HG03354 (cell line): Measurements from ENCODE around the gene AHRR.
"Not testable (repeated sequence)": the region's sequence is repeated elsewhere in the genome, so short reads cannot be mapped to it uniquely, and the experiment has no call there.

ENCODE experiments used
- ATAC-seq: cut with Tn5 transposase; IDR thresholded peaks from one replicate; pipeline ENCODE4 v1.9.1; 2021; ENCODE audit warnings: mild to moderate bottlenecking; ENCODE audit not compliant: unreplicated experiment, poor library complexity, severe bottlenecking

The AHRR gene

DNA sequence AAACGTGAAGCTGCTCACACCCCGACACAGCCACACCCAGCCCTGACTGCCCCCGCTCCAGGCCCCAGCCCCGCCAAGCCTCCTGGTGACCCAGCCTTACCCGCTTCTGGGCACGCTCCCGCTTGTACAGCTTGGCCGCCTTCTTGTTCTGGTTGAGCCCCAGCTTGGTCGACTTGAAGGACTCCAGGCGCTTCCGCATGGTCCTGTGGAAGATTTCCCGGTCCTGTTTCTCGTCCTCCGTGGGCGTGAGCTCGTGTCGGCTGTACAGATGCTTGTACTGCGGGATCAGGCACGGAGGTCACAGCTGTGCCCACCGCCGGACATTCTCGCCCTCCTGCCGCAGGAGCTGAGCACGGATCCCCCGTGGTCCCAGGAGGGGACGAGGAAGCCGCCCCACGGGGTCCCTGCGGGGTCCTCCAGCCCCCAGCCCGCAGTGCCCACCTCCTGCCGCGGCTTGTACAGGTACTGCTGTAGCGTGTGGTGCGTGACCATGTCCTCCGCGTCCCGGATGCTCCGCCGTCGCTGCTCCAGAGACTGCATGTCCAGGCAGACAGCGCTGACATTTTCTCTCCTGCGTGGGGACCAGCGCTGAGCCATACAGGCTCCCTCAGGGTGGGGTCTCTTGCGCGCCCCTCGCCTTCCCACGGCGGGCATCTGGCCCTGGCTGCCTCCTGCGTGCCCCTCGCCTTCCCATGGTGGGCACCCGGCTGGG lies 154.7 kb downstream of the AHRR start:
- ATAC-seq = no peak

DNA sequence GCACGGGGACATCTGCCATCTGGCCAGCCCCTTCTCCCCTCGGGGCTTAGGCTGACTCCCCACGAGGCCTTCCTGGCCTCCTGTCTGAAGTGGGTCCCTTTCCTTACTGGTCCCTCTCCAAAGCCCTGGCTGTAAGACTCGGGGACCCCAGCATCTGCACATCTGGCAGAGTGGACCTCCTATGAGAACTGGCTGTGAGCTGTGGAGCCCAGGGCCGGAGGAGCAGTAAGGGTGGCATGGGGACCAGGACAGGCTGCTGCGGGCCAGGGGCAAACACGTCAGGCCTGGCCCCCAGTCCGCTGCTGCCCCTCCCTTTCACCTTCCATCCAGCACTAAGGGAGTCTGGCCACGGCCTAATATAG lies 155.3 kb downstream of the AHRR start:
- no peak for ATAC-seq

DNA sequence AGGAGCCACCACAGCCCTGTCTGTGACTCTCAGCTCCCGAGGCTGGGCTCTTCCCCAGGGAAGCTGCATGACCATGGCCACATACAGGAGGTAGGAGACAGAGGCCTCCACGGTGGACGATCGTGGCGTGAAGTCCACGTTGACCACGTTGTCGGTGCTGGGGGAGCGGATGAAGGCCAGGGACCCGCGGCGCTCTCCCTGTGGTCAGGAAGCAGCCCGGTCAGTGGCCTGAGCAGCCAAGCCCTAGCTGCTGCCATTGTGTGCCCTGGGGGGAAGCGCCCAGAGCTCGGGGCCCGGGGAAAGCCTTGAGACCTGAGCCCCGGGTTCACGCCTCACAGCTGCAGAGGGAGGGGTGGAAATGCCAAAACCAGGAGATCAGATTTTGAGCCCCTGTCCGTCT lies 155.7 kb downstream of the AHRR start:
- ATAC-seq = no peak

DNA sequence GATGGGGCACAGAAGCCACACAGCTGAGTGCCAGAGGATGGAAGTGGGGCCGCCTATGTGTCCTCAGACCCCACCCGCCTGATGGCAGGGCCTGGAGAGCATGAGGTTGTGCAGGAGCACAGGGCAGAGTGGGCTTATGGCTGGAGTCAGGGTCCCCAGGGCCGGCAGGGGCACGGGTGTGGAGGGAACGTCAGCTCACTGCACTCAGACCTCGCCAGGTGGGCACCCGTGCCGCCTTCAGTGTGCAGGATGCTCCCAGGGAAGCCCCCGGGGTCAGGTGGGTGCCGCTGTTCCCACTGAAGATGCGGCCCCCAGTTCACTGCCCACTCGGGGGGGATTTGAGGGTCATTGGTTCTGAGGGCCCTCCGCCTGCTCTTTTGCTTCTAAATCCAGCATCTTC lies 156.4 kb downstream of the AHRR start:
- ATAC-seq = no peak

DNA sequence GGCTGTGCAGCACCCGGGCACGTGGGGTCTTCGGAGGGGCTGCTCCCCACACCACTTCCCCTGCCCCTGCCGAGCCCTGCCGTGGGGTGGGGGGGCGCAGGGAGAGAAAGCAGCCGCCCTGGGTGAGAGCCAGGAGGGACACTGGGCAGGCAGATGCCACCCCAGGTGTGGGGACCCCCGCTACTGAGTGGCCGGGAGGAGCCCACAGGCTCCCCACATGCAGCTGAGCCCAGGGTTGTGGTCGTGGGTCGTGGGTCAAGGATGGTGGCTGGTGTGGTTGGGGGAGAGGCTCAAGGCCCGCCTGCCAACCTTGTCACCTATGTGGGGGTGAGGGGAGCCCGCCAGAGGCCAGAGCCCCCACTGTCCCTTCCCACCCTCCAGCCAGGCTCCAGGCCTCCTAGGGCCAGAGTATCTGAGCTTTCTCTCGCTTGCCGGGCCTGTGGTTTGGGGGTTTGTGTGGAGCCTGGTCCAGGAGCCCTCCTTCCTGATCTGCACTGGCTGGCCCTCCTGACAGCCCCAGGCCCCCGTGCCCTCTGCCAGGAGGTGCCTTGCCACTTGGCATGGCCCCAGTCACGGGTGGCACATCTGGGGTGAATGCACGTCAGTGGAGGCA lies 157.0 kb downstream of the AHRR start:
- ATAC-seq = no peak

DNA sequence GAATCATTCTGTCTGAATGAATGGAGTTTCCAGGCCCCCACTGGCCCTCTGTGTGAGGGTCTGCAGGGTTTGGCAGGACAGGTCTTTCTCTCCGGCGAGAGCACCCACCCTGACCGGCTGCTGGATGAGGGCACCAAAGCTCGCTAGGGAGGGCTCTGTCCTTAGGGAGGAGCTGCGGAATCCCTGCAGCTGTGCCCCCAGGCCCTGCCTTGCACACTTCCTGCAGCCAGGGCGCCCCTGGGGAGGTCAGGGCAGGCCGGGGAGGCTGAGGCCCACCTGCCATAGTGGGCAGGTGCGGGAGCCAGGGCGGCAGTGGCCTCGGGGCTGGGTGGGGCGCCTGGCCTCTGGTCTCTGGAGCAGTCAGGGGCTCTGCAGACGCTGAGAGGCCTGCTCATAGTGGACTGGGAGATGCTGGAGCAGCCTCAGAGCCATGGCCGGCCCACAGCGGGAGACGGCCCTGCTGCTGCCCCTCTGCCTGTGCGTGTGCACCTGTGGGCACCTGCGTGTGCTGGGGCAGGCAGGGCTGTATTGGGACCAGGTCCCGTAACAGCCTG lies 157.5 kb downstream of the AHRR start:
- ATAC-seq = no peak

DNA sequence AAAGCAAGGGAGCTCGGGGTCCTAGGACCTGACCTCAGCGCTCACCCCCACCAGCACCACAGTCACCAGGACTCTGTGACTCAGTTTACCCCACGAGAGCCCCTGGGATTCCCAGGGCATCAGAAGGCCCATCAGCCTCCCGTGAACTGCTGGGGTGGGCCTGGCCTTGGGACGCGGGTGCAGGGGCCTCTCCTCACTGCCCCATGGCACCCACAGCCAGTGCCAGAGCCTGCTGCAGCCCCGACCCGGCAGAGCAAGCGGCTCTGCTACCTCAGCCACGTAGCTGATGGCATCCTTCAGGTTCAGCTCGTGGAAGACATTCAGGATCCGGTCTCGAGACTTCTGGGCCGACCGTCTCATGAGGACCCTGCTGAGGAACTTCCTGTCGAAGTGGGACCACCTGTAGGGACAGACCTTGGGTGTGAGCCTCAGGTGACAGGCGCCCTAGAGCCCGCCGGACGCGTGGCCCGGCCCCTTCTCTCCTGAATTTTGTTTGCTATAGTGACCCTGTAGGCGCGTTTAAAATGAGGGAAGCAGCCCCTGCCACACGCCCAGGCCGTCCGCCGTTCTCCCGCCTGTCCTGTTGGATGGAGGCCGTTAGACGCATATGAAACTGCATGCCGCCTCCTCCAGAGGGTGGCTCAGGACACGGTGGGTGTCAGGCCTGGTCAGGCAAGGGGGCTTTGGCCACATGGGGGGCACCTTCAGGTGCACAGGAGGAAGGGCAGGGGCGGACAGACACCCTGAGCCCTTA lies 158.2 kb downstream of the AHRR start:
- ATAC-seq = no peak

DNA sequence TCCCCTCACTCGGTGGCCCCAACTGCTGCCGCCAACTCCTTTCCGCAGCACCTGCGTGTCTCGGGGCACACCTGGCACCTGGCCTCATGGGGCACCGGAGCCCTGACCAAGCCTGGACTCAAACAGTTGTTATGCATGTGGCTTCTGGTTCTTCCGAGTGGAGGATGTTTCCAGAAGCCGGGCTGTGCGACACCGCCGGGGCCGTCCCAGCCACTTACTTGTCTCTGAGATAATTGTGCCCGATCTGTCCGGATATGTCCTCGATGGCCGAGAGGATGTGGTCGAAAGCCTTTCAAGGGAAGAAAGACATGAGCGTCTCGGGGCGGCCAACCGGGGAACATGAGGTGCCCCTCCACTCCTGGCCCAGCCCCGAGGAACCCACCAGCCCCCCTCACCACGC lies 159.8 kb downstream of the AHRR start:
- ATAC-seq = no peak

DNA sequence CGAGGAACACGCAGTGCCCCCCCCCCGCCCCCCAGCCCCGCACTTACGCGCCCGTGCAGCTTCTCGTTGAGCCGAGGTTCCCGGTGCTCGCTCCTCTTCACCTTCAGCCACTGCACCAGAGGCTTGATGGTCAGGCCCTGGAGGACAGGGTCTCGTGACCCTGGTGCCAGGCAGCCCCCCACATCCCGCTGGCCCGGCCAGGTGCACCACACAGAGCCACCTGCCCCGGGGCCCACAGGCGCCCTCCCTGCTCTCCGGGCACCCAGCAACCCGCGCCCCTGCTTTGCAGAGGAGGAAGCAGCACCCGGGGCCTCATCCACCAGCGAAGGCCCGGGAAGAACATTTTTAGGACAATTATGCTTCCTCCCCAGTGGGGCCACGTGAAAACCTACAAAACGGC lies 160.5 kb downstream of the AHRR start:
- no peak for ATAC-seq

DNA sequence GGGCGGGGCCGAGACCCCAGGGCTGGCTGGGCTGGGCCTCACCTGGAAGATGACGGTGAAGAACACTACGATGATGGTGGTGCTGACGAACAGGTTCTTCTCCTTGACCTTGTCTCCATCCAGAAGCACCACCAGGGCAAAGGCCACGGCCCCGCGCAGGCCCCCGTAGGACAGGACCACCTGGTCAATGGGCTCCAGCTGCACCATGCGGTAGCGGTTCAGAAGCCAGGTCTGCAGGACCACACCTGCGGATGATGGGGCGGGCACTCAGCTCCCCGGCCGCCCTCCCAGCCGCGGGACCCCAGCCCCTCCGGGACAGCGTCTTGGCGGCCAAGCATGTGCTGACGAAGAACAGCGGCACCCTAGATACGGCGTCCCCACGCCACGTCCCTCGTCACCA lies 161.0 kb downstream of the AHRR start:
- no peak for ATAC-seq

DNA sequence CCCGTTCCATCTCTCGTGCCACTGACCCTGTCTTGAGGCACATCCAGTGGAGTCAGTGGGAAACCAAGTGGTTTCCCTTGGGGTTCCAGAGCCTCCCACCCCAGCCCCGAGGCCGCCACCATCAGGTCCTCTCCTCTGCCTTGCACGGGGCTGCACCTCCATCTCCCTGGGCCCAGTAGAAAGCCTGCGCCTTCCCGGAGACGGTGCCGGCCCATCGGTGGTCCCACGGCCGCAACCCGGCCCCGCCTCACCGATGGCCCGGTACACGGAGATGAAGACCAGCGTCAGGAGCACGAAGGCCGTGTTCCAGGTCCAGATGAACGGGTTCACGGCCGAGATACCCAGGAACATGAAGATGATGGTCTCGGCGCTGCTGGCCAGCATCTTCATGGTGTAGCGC lies 161.5 kb downstream of the AHRR start:
- ATAC-seq = no peak

DNA sequence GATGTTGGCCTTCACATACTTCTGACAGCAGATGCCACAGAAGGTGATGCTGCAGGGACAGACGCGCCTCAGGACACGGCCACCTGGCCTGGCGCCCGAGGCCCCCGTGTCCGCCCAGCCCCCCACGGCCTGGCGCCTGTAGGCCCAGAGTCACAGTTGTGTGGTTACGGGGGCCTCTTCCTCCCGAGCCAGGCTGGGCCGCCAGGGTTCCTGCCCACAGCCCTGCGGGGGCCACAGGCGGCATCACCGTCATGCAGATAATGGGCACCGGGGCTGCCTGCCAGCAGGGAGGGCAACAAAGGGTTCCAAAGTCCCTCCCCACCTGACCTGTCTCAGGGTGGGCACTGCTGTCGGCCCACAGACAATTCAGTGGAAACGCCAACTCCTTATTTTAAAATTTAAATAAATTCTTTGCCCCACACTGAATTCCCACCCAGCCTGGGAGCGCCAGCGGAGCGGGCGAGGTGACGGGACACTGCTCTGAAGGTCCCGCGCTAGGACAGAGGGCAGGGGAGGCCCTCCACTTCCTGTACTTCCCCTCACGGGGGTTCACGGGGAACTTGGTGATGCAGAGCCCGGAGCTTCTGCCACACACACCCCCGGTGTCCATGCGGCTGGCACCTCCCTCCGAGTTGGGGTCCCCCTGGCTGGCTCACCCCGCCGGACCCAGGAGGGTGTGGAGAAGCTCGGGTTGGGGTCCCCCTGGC lies 162.1 kb downstream of the AHRR start:
- no peak for ATAC-seq

DNA sequence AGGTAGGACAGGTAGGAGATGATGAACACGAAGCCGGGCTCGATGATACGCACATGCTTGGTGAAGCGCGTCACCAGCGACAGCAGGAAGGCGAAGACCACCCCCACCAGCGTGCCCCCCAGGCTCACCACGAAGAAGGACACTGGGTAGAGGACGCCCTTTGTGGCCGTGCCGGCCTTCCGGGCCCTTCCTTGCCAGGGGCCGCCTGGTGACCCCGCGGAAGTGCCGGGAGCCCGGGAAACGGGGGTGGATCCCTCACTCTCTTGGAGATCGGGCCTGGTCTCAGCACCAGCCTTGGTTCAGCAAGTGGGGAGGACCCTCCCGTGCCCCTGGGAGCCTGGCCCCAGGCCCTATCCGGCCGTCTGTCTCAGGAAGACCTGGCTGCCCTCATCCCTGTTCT lies 163.0 kb downstream of the AHRR start:
- ATAC-seq = no peak

DNA sequence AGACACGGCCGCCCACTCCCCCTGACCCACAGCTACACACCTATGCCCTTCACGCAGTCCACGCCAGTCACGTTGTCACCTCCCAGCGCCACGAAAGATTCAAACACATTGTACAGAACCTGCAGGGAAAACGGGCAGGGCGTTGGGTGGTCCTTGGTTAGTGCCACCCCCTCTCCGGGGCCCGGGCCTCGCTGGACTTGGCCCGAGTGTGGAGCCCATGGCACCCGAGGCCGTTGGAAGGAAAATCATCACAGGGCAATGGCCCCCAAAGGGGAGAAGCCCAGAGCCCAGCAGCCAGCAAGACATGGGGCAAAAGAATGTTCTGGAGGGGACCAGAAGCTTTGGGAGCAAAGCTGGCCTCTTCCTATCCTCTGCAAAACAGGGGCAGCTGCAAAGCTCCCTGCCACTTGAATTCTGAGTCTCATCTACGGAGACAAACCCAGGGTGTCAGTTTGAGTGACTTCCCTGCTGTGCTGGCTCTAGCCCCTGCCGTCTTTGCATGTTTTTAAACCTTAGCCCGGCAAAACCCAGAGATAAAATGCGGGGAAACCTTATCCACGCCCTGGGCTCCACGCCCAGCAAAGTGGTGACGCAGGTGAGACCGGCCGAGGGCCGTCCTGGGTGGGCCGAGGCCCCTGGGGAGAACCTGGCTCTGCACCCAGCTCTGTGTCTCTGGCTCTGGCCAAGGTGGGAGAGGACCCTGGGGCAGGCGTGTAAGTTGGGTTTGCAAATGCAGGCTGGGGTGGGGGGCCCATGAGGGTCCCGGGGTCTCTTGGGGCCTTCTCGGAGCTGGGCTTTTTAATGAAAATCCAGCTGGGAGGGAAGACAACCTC lies 163.8 kb downstream of the AHRR start:
- no peak for ATAC-seq

DNA sequence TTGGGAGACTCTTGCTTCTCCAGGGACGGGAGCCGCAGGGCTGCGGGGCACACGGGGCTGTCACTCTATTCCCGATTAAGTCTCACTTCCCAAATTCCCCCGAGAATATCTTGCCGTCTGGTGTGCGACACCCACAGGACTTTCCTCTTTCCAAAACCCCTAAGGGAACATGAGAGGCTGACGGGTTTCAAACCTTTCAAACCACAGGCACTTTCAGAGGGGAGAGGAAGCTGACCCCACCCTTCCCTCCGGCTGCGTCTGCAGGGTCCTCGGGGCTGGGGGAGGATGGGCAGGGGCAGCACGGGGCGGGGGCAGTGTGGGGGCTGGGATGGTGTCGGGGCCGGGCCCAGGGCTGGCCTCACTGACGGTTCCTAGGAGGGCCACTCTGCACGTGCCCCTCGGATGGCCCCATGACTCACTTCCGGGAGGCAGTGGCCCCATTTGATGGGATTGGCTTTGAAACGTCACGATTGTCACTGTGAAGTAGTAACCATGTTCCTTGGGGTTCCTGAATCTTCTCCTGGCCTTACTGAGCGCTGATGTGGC lies 164.5 kb downstream of the AHRR start:
- no peak for ATAC-seq

DNA sequence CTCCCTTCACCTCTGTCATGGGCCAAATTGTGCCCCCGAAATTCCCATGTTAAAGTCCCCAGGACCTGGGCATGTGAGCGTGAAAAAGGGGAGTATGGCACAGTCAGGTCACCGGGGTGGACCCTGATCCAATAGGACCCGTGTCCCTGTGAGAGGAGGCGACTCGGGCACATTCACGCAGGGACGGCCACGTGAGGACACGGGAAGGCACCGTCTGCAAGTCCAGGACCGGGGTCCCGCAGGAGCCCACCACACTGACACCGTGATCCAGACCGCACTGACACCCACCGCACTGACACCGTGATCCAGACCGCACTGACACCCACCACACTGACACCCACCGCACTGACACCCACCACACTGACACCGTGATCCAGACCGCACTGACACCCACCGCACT lies 165.1 kb downstream of the AHRR start:
- ATAC-seq = not testable (repeated sequence)
